ENCODE data around the gene GIGYF1. TPM values are rescaled to one million over a fixed set of nuclear protein-coding genes. Genes with fewer than 3 reads are reported as not detected.

The GIGYF1 gene
- polyA plus RNA-seq, 1 donor (not counting 4 experiments of a cell fraction or from before 2014, with no cell fraction given), result 4.0 TPM

DNA sequence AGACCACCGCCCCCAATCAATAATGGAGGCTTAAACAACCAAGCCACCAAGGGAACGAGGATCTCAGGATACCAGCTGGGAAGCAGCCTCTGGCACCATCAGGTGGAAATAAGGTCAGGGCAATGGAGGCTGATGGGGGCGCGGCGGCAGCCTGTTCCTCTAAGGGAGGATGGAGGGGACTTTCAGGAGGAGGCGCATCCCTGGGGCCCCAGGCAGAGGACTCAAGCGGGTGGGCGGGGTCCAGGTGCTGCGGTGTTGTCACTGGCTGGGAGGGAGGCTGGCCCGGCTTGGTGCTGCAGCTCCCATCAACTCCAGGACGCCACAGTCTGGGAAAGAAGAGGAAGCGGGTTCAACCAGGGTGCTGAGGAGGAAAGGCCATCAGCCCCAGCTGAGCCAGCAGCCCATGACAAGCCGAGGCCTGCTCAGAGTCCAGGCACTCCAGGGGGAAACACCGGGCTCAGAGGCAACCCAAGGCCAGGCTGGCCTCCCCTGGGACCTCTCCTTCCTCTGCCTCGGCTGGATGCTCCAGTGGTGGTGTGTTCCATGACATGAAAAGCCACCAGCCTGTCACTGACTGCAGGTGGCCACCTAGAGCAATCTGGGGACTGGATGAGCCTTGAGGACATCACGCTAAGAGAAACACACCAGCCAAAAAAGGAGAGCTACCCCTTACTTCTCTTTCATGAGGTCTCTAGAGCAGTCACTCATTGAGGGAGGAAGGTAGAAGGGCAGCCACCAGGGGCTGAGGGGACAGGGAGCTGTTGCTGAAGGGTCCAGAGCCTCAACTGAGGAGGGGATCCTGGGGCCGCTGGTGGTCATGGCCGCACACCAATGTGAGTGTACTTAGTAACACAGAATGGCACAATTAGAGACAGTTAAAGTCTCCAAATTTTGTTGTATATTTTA is 4.6 kb downstream of the GIGYF1 start:
- FAIRE-seq (no peak), DNase-seq (ENCODE audit: low read depth, low spot score) (no peak)
- H3K27ac ChIP-seq (ENCODE audit: control insufficient read depth, insufficient read depth, low read length), result no peak overlapping the region
- H3K4me1 ChIP-seq (ENCODE audit: control insufficient read depth, extremely low read depth, insufficient read depth, low read length), result peaks cover 13% of the 10 kb centered on the region
- dilution Hi-C loops (cut with MboI; ENCODE audit: extremely low pct_ligation_motif_present, low sequenced_read_pairs), result no loop called here
- H3K9me3 ChIP-seq (ENCODE audit: control insufficient read depth, low read depth, low read length), result no peaks in the 10 kb centered on the region
- no peak overlapping the region for H3K4me2 ChIP-seq (ENCODE audit: control insufficient read depth, extremely low read depth, insufficient read depth, low read depth, low read length)
- H3K79me2 ChIP-seq (ENCODE audit: control insufficient read depth, insufficient read depth, low read length), result peaks cover 48% of the 10 kb centered on the region
- H3K9ac ChIP-seq (ENCODE audit: control insufficient read depth, extremely low read depth, insufficient read depth, low read length), result no peak overlapping the region
- TF ChIP-seq CTCF (optimal IDR thresholded peaks at IDR 0.05 in 1 of 3, IDR thresholded peaks at IDR 0.05 in 1 of 3, conservative IDR thresholded peaks at IDR 0.05 in 1 of 3; ENCODE audit: extremely low read depth in 1 of 3, insufficient read depth in 2 of 3, low read length in 3 of 3) (no peak), EZH2 (IDR thresholded peaks at IDR 0.05; ENCODE audit: low read length) (no peak)
- no peaks in the 10 kb centered on the region for H3K27me3 ChIP-seq (ENCODE audit: control insufficient read depth, extremely low read depth, insufficient read depth, low read length)
- no peak overlapping the region for H2AFZ ChIP-seq (ENCODE audit: control insufficient read depth, low read length)
- peaks cover 14% of the 10 kb centered on the region for H4K20me1 ChIP-seq (ENCODE audit: control insufficient read depth, extremely low read depth, insufficient read depth, low read length)
- no peak overlapping the region for H3K4me3 ChIP-seq (ENCODE audit: control insufficient read depth in 2 of 3, extremely low read depth in 1 of 3, insufficient read depth in 2 of 3, low read depth in 1 of 3, low read length in 3 of 3)
- H3K36me3 ChIP-seq (ENCODE audit: control insufficient read depth in 2 of 2, extremely low read depth in 1 of 2, insufficient read depth in 2 of 2, low read length in 2 of 2), result peaks cover 12 to 14% of the 10 kb centered on the region in 2 experiments
- H3K9me1 ChIP-seq (ENCODE audit: control insufficient read depth, extremely low read depth, insufficient read depth, low read length), result no peaks in the 10 kb centered on the region

GRCh38 chr7:100688326-100688860 is 5.7 kb downstream of the GIGYF1 start:
- dilution Hi-C loops (cut with MboI; ENCODE audit: extremely low pct_ligation_motif_present, low sequenced_read_pairs), result no loop called here
- Histone ChIP-seq H3K27me3 (ENCODE audit: control insufficient read depth, extremely low read depth, insufficient read depth, low read length) (no peaks in the 10 kb centered on the region), H3K4me1 (ENCODE audit: control insufficient read depth, extremely low read depth, insufficient read depth, low read length) (peaks cover 13% of the 10 kb centered on the region), H3K4me2 (ENCODE audit: control insufficient read depth, extremely low read depth, insufficient read depth, low read depth, low read length) (no peak overlapping the region), H2AFZ (ENCODE audit: control insufficient read depth, low read length) (no peak overlapping the region), H3K79me2 (ENCODE audit: control insufficient read depth, insufficient read depth, low read length) (peaks cover 47% of the 10 kb centered on the region), H3K9me1 (ENCODE audit: control insufficient read depth, extremely low read depth, insufficient read depth, low read length) (no peaks in the 10 kb centered on the region), H3K36me3 (ENCODE audit: control insufficient read depth in 2 of 2, extremely low read depth in 1 of 2, insufficient read depth in 2 of 2, low read length in 2 of 2) (peaks cover 14 to 17% of the 10 kb centered on the region in 2 experiments), H3K4me3 (ENCODE audit: control insufficient read depth in 2 of 3, extremely low read depth in 1 of 3, insufficient read depth in 2 of 3, low read depth in 1 of 3, low read length in 3 of 3) (no peak overlapping the region), H3K9me3 (ENCODE audit: control insufficient read depth, low read depth, low read length) (no peaks in the 10 kb centered on the region), H3K9ac (ENCODE audit: control insufficient read depth, extremely low read depth, insufficient read depth, low read length) (no peak overlapping the region), H3K27ac (ENCODE audit: control insufficient read depth, insufficient read depth, low read length) (no peak overlapping the region), H4K20me1 (ENCODE audit: control insufficient read depth, extremely low read depth, insufficient read depth, low read length) (peaks cover 14% of the 10 kb centered on the region)
- TF ChIP-seq CTCF (optimal IDR thresholded peaks at IDR 0.05 in 1 of 3, IDR thresholded peaks at IDR 0.05 in 1 of 3, conservative IDR thresholded peaks at IDR 0.05 in 1 of 3; ENCODE audit: extremely low read depth in 1 of 3, insufficient read depth in 2 of 3, low read length in 3 of 3), result no peak
- FAIRE-seq (no peak), DNase-seq (ENCODE audit: low read depth, low spot score) (no peak)
